Measurements from ENCODE around the gene CST3.

GRCh38 chr20:23670361-23670760, 32.6 kb upstream of the CST3 start:
- TF ChIP-seq CTCF (IDR thresholded peaks at IDR 0.05) (no peak), POLR2AphosphoS5 (IDR thresholded peaks at IDR 0.05; ENCODE audit: insufficient read depth in 1 of 2, low read depth in 1 of 2) (no peak), POLR2A (IDR thresholded peaks at IDR 0.05) (no peak)

Data from vagina (tissue), 2 donors.